Activated CD4-positive, alpha-beta T cell treated with anti-CD3 and anti-CD28 coated beads for 48 hours (primary cell): ENCODE data around the gene HNF4A.

ENCODE experiments used
- DNase-seq: peaks from one replicate; pipeline ENCODE4 v3.0.0-alpha.2; 2020

The HNF4A gene

GRCh38 chr20:44406572-44407137 is 51.2 kb downstream of the HNF4A start:
- DNase-seq = no peak

GRCh38 chr20:44407402-44408184 is 52.1 kb downstream of the HNF4A start:
- no peak for DNase-seq

GRCh38 chr20:44409132-44409600 is 53.7 kb downstream of the HNF4A start:
- no peak for DNase-seq

GRCh38 chr20:44410583-44411019 is 55.1 kb downstream of the HNF4A start:
- DNase-seq = no peak

DNA sequence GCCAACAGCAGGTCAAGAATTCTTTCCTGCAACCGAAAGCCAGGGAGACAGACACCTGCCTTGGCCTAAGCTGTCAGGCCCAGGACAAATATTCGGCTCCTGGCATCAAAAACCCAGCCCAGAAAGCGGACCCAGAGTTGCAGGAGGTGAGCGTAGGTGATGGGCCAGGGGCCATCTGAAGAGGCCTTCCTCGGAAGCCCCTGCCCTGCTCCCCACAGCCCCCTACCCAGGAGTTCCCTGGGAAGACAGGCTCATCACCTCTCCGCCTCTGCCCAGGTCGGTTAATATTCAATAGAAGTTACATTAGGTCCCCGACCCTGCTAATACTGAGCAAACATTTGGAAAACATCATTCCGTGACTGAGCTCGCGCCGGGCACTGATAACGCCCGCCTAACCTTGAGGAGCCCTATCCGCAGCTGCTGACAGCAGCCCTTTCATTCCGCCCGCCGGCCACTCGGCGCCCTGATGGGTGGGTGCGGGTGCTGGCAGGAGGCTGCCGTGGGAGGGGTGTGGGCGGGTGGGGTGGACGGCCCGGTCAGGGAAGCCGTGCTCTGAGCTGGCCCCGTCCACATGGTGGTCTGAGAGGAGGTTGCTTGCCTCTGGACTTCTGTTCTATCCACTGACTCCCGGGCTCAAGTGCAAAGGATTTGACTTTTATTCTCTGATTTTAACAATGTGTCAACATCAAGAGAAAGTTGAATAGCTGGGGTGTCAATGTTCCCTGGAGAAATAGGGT is 55.7 kb downstream of the HNF4A start:
- DNase-seq = no peak

DNA sequence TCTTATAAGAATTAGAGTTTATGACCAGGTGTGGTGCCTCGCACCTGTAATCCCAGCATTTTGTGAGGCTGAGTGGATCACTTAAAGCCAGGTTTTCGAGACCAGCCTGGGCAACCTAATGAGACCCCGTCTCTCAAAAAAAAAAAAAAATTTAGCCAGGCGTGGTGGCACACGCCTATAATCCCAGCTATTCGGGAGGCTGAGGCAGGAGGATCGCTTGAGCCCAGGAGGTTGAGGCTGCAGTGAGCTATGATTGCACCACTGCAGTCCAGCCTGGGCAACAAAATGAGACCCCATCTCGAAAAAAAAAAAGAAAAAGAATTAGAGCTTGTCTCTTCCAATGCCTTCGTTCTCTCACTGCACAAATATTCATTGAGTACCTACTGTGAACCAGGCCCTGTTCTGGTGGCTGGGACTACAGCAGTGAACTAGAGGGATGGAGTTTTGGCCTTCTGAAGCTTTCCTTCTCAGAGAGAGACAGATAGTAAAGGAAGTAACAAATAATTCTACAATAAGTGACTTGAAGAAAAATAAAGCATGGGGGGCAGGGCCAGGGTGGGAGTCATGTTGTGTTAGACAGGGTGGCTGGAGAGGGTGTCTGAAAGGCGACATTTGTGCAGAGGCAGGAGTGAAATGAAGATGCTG is 56.4 kb downstream of the HNF4A start:
- no peak for DNase-seq

- no peak for DNase-seq
Observed at GRCh38 chr20:44412402-44413144, 57.1 kb downstream of the HNF4A start.

DNA sequence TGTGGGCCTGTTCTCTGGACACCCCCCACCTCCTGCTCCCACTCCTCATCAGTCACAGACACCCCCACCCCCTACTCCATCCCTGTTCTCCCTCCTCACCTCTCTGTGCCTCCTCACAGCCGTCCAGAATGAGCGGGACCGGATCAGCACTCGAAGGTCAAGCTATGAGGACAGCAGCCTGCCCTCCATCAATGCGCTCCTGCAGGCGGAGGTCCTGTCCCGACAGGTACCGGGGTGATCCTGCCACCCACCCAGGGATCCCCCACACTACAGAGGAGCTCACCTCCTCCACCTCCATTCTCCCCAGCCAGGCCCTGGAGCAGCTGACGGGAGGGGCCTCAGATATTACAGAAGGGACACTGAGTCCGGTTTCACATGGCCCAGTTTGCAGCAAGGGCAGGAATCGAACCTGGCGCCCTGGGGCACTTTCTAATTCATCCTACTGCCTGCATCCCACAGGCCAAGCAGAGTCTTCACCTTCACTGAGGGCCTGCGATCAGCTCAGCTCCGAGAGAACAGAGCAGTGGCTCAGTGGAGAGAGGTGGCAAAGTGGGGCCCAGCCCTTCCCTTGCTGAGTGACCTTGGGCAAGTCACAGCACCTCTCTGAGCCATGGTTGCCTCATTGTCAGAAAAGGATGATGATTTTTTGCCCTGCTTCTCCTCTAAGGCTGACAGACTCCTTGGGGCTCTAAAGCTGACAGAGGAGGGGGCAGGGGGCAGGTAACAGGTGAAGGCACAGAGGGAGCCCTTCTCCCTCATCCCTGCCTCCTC is 58.3 kb downstream of the HNF4A start:
- DNase-seq = no peak

- no peak for DNase-seq
Observed at GRCh38 chr20:44414346-44414714, 58.8 kb downstream of the HNF4A start.

- DNase-seq = no peak
Observed at GRCh38 chr20:44414808-44415207, 59.3 kb downstream of the HNF4A start.

DNA sequence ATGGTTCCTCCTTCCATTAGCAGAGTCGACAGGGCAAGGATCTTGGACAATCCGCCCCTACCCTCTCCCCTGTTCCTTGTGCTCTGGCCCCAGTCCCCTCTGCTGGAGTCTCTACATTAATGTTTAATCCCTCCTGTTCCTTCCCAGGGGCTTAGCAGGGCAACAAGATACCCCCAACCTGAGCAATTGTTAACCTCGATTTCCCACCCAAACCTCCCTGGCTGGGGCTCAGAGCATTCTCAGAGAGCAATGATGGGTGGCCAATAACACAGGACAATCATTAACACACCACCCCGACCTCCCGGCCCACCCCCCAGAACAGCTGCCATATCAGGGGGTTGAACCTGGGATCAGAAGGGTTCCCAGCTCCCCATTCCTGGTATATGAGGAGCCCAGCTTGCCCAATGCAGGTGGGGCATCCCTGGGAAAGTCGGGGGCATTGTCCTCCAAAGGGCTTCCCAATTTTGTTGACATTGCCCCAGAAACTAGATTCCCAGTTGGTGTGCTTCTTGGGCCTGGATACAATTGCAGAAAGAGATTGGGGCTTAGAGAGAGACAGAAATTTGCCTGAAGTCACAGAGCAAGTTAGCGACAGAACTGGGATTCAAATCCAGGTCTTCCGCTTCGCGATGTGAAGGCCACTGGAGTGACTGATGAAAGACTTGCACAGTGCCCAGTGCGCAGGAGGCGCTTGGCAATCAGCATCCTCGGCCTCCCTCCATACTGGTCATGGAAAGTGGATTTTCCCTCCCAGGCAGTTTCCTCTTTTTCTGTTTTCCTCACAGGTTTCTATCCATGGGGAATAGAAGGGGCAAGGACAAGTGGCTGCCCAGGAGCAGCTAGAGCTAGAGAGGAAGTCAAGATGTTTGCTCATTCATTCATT is 60.6 kb downstream of the HNF4A start:
- DNase-seq = no peak

GRCh38 chr20:44418069-44418905 is 62.8 kb downstream of the HNF4A start:
- no peak for DNase-seq

DNA sequence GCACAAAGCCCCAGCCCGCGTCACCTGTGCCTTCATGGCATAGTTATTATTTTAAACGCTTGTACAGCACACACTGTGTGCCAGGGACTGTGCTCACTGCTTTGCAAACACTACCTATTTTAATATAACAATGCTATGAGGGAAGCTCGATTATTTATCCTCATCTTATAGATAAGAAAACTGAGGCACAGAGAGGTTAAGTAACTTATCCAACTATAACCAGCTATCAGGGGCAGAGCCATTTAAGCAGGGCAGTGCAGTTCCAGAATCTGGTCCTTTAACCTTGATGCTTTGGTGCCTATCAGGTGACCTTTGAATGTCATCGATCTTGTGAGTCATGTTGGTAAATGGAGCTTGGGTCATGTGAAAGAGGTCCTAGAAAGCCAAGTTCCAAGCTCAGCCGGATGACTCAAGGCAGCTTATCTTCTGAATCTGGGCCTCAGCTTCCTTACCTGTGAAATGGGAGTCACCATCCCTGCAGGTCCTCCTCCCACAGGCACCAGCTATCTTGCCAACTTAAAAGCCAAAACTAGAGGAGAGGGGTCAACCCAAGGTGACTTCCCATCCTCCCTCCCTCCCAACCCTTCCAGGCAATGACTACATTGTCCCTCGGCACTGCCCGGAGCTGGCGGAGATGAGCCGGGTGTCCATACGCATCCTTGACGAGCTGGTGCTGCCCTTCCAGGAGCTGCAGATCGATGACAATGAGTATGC is 63.8 kb downstream of the HNF4A start:
- DNase-seq = no peak

DNA sequence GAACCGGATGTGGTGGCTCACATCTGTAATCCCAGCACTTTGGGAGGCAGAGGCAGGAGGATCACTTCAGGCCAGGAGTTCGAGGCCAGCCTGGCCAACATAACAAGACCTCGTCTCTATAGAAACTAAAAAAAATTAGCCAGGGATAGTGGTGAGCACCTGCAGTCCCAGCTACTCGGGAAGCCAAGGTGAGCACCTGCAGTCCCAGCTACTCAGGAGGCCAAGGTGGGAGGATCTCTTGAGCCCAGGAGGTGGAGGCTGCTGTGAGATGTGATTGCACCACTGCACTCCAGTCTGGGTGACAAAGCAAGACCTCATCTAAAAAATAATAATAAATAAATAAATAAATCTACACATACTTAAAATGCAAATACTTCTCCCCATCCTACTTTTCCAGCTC is 65.0 kb downstream of the HNF4A start:
- no peak for DNase-seq

DNA sequence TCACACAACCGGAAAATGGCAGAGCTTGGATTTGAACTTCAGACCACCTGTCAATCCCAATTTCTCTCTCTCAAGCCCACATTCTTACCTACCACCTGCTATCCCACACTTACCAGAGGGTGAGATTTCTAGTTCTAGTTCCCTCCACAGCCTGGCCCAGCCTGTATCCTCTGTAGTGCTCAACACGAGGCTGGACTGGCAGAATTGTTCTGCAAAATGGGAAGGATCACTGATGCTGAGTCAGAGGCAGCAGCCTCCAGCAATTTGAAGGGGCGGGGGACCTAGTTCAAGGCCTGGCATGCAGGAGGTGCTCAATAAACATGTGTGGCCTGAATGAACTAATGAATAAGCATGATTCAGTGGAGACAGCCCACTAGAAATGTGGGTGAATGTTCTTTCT is 66.6 kb downstream of the HNF4A start:
- no peak for DNase-seq

GRCh38 chr20:44423480-44423879 is 68.0 kb downstream of the HNF4A start:
- no peak for DNase-seq

DNA sequence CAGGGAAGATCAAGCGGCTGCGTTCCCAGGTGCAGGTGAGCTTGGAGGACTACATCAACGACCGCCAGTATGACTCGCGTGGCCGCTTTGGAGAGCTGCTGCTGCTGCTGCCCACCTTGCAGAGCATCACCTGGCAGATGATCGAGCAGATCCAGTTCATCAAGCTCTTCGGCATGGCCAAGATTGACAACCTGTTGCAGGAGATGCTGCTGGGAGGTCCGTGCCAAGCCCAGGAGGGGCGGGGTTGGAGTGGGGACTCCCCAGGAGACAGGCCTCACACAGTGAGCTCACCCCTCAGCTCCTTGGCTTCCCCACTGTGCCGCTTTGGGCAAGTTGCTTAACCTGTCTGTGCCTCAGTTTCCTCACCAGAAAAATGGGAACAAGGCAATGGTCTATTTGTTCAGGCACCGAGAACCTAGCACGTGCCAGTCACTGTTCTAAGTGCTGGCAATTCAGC is 68.6 kb downstream of the HNF4A start:
- DNase-seq = no peak

- no peak for DNase-seq
Observed at GRCh38 chr20:44425923-44426322, 70.4 kb downstream of the HNF4A start.
